Stimulated activated CD8-positive, alpha-beta memory T cell treated with anti-CD3 and anti-CD28 coated beads, Interleukin-15, amount 100 ng/mL, for 4 hours (primary cell): ENCODE results near the gene APOF.
"Not testable (repeated sequence)": the region's sequence is repeated elsewhere in the genome, so short reads cannot be mapped to it uniquely, and the experiment has no call there.

Source experiments
- DNase-seq, 2 donors: peaks; one replicate each; pipeline ENCODE4 v3.0.0-alpha.2; 2020; ENCODE audit warnings: low read depth in 2 of 2

Gene APOF

GRCh38 chr12:56362130-56363059, at the start of gene APOF:
Gene APOF (minus strand): TSS chr12:56362857. CDS start chr12:56362745, 112 bp downstream.
- DNase-seq, result no peak

DNA sequence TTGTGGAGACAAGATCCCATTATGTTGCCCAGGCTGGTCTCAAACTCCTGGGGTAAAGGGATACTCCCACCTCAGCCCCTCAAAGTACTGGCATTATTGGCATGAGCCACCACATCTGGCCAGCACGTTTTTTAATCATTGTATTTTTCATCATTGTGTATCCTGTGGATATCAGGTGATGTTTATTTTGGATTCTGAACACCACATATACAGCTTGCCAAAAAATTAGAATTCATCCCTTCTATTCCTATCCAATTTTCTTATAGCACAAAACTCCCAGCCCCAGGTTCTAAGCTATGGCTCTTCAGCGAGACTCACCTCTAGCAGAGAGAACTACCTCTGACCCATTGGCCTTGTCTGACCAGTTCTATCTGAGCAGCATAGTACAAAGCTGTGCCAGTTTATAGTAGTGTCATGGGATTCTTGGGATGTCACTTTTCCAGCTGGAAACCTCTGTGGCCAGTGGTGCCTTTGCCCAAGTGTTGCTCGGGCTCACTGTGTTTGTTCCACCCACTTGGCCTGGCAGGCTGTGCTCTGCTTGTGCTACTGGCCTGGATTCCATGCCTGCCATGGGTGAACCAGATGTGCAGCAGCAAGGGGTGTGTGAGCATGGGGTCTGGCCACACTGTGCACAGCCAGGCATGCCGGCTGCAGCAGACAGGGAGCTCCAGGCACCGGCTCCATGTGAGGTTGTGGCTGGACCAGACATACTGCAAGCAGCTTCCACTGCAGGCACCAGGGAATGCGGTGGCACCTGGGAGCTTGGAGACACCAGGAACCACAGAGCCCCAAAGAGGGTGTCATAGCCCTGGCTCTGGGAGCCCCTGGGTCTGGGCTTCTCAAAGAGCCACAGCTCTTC, 49.4 kb upstream of the APOF start:
- no peak for DNase-seq

GRCh38 chr12:56410768-56411167, 48.1 kb upstream of the APOF start:
- DNase-seq, result no peak

DNA sequence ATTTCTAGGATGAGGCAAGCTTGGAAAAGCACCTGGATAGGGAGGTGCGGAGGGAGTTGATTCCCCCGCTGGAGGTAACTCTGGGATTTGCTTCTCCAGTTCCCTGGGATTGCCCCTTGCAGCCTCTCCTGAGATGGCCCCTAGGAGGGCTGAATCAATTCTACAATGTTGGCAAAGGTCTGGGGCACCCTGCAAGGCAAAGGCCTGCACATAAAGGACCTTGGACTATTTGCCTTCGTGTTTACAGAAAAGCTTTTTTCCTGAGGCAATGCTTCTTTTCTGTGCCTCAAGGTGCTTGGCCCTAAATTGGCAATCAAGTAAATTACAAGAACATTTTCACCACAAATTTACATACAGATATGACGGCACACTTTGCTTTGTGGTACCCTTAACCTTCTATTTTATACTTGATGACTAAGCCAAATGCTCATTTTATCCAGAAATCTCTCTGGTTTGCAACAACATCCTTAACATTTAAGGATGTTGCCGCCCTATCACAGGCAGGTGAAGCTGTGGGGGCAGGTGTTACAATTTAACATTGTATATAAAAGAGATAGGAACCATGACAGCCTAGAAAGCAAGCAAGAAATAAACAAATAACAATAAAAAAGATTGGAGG, 46.3 kb upstream of the APOF start:
- no peak for DNase-seq

DNA sequence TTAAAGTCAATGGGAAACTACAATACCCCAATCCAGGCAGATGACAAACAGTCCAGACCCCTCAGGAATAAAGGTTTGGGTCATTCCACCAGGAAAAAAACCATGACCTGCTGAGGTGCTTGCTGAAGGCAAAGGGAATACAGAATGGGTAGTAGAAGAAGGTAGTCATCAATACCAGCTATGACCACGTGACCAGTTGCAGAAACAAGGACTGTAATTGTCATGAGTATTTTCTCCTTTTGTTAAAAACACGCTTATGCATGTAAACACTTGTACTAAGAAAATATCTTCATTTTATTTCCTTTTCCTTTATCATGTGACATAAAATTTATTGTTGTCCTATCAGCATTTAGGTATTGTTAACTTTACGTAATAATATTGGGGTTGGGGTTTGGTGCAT, 41.6 kb upstream of the APOF start:
- not testable (repeated sequence) for DNase-seq

DNA sequence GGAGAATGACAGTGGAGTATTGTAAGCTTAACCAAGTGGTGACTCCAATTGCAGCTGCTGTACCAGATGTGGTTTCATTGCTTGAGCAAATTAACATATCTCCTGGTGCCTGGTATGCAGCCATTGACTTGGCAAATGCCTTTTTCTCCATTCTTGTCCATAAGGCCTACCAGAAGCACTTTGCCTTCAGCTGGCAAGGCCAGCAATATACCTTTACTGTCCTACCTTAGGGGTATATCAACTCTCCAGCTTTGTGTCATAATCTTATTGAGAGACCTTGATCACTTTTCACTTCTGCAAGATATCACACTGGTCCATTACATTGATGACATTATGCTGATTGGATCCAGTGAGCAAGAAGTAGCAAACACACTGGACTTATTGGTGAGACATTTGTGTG, 39.0 kb upstream of the APOF start:
- not testable (repeated sequence) for DNase-seq

DNA sequence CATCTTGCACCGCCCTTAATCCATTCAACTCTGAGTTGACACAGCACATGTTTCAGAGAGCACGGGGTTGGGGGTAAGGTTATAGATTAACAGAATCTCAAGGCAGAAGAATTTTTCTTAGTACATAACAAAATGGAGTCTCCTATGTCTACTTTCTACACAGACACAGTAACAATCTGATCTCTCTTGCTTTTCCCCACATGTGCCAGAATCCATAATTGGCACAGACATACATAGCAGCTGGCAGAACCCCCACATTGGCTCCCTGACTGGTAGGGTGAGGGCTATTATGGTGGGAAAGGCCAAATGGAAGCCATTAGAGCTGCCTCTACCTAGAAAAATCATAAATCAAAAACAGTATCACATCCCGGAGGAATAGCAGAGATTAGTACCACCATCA, 38.5 kb upstream of the APOF start:
- not testable (repeated sequence) for DNase-seq

DNA sequence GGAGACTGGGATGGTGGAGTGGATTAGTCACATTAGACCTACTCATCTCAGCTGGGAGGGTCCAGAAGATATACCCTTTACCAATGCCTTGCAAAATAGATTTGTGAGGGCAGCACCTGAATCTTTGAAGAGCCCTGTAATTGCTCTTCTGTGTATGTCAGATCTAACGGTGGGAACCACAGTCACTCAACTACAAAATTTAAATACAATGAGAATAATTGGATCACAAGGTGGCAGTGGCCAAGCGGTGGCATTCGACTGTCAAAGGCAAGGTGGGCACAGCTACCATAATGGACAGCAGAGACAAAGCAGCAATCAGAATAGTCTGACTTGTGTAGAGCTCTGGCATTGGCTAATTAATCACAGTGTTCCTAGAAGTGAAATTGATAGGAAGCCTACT, 36.8 kb upstream of the APOF start:
- not testable (repeated sequence) for DNase-seq

- DNase-seq, result no peak
These were observed 35.7 kb upstream of the APOF start for GRCh38 chr12:56398324-56398723.

DNA sequence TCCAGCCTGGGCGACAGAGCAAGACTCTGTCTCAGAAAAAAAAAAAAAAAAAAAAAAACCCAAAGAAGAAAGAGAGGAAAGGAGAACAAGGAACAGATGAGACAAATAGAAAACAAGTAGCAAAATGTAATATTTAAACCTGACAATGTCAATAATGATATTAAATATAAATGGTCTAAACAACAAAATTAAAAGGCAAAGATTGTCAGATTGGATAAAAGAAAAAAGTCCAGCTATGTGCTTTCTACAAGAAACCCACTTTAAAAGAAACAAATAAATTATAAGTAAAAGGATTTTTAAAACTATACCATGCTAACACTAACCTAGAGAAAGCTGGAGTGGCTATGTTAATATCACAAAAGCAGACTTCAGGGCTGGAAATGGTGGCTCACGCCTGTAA, 29.7 kb upstream of the APOF start:
- DNase-seq, result no peak

DNA sequence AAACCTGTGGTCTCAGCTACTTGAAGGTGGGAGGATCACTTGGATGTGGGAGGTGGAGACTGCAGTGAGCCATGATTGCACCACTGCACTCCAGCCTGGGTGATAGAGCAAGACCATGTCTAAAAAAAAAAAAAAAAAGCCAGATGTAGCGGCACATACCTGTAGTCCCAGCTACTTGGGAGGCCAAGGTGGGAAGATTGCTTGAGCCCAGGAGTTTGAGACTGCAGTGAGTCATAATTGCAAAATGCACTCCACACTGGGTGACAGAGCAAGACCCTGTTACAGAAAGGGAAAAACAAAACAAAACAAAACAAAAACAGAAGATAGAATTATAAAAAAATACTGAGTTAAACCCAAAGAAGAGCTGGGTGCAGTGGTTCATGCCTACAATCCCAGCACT, 29.1 kb upstream of the APOF start:
- DNase-seq, result no peak

DNA sequence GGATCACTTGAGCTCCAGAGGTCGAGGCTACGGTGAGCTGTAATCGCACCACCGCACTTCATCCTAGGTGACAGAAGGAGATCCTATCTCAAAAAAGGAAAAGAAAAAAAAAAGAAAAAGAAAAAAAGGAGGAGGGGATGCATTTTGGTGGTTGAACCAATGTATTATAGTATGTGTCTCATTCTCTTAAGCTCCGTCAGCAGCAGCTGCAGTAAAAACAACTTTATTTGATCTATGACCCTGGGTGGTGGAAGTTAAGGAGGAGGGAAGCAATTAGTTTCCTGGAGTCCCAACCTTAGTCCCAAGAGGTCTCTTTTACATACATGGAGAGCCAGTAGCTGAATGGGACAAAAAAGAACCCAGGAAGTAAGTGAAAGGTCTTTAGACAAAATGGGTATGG, 26.8 kb upstream of the APOF start:
- DNase-seq, result no peak

DNA sequence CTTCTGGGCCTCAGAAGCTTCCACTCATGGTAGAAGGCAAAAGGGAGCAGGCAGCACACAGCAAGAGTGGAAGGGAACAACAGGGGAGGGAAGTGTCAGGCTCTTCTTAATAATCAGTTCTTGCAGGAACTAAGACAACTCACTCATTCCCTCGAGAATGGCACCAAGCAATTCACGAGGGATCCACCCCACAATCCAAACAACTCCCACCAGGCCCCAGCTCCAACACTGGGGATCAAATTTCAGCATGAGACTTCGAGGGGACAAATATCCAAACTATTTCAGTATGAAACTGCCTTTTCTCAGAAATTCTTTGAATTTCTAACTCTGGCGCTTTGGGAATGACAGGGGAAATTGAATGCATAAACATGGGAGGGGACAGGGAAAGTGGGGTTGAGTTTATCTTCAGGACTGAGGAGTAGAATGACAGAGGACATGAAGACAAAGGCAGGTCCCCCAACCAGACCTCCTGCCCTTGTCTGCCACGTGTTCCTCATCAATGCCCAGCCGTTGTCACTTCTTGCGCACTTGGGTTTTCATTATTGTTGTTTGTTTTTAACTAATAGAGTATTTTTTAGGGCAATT, 24.6 kb upstream of the APOF start:
- DNase-seq, result no peak

DNA sequence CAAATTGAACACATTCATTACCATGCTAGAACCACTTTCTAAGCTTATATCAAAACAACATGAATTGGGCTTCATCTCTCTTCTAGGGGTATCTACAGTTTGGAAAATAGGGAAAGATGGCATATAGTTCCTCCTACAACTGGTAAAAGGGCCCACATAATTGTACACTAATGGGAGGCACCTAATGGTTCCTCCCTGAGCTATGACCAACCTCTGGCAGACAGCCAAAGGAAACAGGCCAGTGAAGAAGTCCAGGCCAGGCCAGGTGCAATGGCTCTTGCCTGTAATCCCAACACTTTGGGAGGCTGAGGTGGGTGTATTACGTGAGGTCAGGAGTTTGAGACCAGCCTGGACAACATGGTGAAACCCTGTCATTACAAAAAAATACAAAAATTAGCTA, 23.2 kb upstream of the APOF start:
- no peak for DNase-seq

- DNase-seq, result no peak
These were observed 20.0 kb upstream of the APOF start for GRCh38 chr12:56382611-56383010.

GRCh38 chr12:56377989-56378316, 15.3 kb upstream of the APOF start:
- DNase-seq, result no peak

DNA sequence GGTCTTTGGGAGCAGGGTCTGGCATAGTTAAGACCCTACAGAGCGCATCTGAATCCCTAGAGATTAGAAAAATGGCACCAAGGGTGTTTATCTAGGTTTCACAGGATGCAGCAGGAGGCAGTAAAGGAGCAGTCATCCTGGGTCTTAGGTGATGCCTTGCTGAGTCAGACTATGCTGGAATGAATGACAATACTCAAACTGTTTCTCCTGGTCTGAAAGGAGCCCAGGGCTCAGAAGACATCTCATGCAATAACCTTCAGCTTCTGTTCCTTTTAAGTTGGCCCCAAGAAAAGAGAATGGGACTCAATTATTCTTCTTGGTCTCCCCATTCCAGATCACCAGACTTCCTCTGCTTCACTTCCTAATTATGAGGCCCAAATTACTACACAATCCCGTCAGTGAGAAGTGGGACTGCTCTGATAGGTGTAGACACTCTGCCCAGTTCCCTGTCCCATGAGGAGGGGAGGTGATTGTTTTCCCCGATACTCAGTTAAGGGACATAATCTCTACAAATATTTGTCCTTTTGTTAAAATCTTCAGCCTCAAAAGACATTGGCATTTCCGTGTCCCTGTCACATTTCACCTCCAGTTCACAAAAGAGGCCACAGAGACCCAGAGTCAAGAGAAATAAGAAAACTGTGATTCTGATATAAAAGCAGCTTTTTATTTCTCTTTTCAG, 14.8 kb upstream of the APOF start:
- DNase-seq, result no peak

DNA sequence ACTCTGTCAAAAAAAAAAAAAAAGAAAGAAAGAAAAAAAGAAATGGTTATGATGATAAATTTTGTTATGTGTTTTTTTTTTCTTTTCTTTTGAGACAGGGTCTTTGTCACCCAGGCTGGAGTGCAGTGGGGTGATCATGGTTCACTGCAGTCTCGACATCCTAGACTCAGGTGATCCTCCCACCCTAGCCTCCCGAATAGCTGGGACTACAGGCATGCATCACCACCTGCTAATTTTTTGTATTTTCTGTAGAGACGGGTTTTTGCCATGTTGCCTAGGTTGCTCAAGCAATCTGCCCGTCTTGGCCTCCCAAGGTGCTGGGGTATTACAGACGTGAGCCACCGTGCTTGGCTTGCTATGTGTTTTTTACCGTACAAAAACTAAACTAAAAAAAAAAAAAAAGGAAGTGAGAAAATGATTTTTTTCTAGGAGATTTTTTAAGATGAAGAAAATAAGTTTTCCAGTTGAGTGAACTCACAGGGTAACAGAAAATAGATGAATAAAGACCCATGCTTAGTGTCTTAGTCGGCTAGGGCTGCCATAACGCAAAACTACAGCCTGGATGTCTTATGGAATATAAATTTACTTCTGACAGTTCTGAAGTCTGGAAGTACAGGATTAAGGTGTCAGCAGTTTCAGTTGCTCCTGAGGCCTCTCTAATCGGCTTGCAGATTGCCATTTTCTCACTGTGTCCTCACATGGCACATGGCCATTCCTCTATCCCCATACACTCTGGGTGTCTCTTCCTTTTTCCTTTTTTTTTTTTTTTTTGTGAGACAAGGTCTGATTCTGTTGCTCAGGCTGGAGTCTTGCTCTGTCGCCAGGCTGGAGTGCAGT, 13.2 kb upstream of the APOF start:
- DNase-seq, result no peak

- no peak for DNase-seq
These were observed 12.3 kb upstream of the APOF start for GRCh38 chr12:56374726-56375597.

- DNase-seq, result no peak
These were observed 10.9 kb upstream of the APOF start for GRCh38 chr12:56373515-56373914.
